GM21723 (cell line): ENCODE results near the gene PLEKHA6.
A peak's percentile ranks its signal among the peaks of the same experiment; 100 is the strongest.

Source experiments
- ATAC-seq: cut with Tn5 transposase; IDR thresholded peaks from one replicate; pipeline ENCODE4 v1.9.1; 2021; ENCODE audit warnings: mild to moderate bottlenecking, moderate library complexity; ENCODE audit not compliant: unreplicated experiment

The PLEKHA6 gene

GRCh38 chr1:204359474-204360255, at the start of gene PLEKHA6:
PLEKHA6 (minus strand) TSS chr1:204359929; CDS start chr1:204273727, 86,202 bp downstream.
- ATAC-seq = no peak

GRCh38 chr1:204409123-204409522, 49.4 kb upstream of the PLEKHA6 start:
- ATAC-seq = no peak

- ATAC-seq = no peak
Measured at GRCh38 chr1:204408602-204409001, 48.9 kb upstream of the PLEKHA6 start.

GRCh38 chr1:204408074-204408507, 48.4 kb upstream of the PLEKHA6 start:
- no peak for ATAC-seq

GRCh38 chr1:204407295-204407971, 47.7 kb upstream of the PLEKHA6 start:
- ATAC-seq = no peak

GRCh38 chr1:204406621-204407020, 46.9 kb upstream of the PLEKHA6 start:
- ATAC-seq = no peak

- ATAC-seq = no peak
Measured at GRCh38 chr1:204405988-204406387, 46.3 kb upstream of the PLEKHA6 start.

- no peak for ATAC-seq
Measured at GRCh38 chr1:204404629-204405028, 44.9 kb upstream of the PLEKHA6 start.

GRCh38 chr1:204402391-204402790, 42.7 kb upstream of the PLEKHA6 start:
- ATAC-seq = no peak

- no peak for ATAC-seq
Measured at GRCh38 chr1:204401730-204402129, 42.0 kb upstream of the PLEKHA6 start.

- ATAC-seq = no peak
Measured at GRCh38 chr1:204400882-204401510, 41.3 kb upstream of the PLEKHA6 start.

GRCh38 chr1:204398197-204399125, 38.7 kb upstream of the PLEKHA6 start:
- peak; percentile 88 for ATAC-seq

- ATAC-seq = no peak
Measured at GRCh38 chr1:204396015-204396583, 36.4 kb upstream of the PLEKHA6 start.

GRCh38 chr1:204391629-204392028, 31.9 kb upstream of the PLEKHA6 start:
- no peak for ATAC-seq

- no peak for ATAC-seq
Measured at GRCh38 chr1:204390751-204391466, 31.2 kb upstream of the PLEKHA6 start.

GRCh38 chr1:204385727-204386126, 26.0 kb upstream of the PLEKHA6 start:
- ATAC-seq = no peak

GRCh38 chr1:204384636-204385352, 25.1 kb upstream of the PLEKHA6 start:
- ATAC-seq = no peak

GRCh38 chr1:204383163-204383904, 23.6 kb upstream of the PLEKHA6 start:
- no peak for ATAC-seq
